HK-2 (cell line): ENCODE data around the gene GAB3.

Source experiments
- DNase-seq: peaks from one replicate; pipeline ENCODE4 v3.0.0-alpha.2; 2018; ENCODE audit not compliant: unreplicated experiment

Gene GAB3

GRCh38 chrX:154751669-154752271 lies 893 bp upstream of the GAB3 start:
- no peak for DNase-seq

- no peak for DNase-seq
These were observed 359 bp upstream of the GAB3 start for GRCh38 chrX:154751203-154751668.

- DNase-seq, result no peak
These were observed 1.0 kb downstream of the GAB3 start for GRCh38 chrX:154749856-154750255.

- peak; percentile 18 for DNase-seq
These were observed 2.1 kb downstream of the GAB3 start for GRCh38 chrX:154748712-154749339.

- no peak for DNase-seq
These were observed 8.3 kb downstream of the GAB3 start for GRCh38 chrX:154742613-154743012.

GRCh38 chrX:154739952-154740465 lies 10.9 kb downstream of the GAB3 start:
- no peak for DNase-seq

- DNase-seq, result no peak
These were observed 12.7 kb downstream of the GAB3 start for GRCh38 chrX:154738011-154738738.

- no peak for DNase-seq
These were observed 13.7 kb downstream of the GAB3 start for GRCh38 chrX:154737136-154737535.

- DNase-seq, result no peak
These were observed 15.0 kb downstream of the GAB3 start for GRCh38 chrX:154735695-154736393.

- DNase-seq, result no peak
These were observed 16.7 kb downstream of the GAB3 start for GRCh38 chrX:154734061-154734781.

GRCh38 chrX:154733066-154733425 lies 17.8 kb downstream of the GAB3 start:
- no peak for DNase-seq

GRCh38 chrX:154732421-154733065 lies 18.3 kb downstream of the GAB3 start:
- DNase-seq, result no peak

- no peak for DNase-seq
These were observed 19.0 kb downstream of the GAB3 start for GRCh38 chrX:154731881-154732280.

GRCh38 chrX:154731184-154731583 lies 19.7 kb downstream of the GAB3 start:
- DNase-seq, result no peak

- DNase-seq, result no peak
These were observed 20.5 kb downstream of the GAB3 start for GRCh38 chrX:154730253-154730891.

- no peak for DNase-seq
These were observed 21.4 kb downstream of the GAB3 start for GRCh38 chrX:154729439-154729838.

GRCh38 chrX:154728431-154729190 lies 22.3 kb downstream of the GAB3 start:
- DNase-seq, result no peak

- DNase-seq, result no peak
These were observed 23.0 kb downstream of the GAB3 start for GRCh38 chrX:154727871-154728270.

GRCh38 chrX:154727418-154727817 lies 23.5 kb downstream of the GAB3 start:
- no peak for DNase-seq
